Stimulated activated CD4-positive, alpha-beta T cell treated with anti-CD3 and anti-CD28 coated beads, Interleukin-1b, Interleukin-23, amount 100 ng/mL, for 1 hour (primary cell): ENCODE measurements around the gene DDIT3.

Source experiments
- DNase-seq, 2 donors: peaks; one replicate each; pipeline ENCODE4 v3.0.0-alpha.2; 2020; ENCODE audit warnings: low read depth in 2 of 2

DDIT3 gene

DNA sequence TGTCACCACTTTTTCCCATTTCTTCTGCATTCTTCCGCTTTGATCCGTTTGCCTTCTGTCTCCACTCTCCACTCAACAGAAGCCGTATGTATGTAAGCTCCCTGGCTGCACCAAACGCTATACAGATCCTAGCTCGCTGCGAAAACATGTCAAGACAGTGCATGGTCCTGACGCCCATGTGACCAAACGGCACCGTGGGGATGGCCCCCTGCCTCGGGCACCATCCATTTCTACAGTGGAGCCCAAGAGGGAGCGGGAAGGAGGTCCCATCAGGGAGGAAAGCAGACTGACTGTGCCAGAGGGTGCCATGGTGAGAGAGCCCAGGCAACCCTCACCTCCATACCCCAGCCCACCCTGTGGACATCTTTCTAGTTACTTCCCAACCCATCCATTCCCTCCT lies 52.4 kb downstream of the DDIT3 start:
- DNase-seq: no peak

DNA sequence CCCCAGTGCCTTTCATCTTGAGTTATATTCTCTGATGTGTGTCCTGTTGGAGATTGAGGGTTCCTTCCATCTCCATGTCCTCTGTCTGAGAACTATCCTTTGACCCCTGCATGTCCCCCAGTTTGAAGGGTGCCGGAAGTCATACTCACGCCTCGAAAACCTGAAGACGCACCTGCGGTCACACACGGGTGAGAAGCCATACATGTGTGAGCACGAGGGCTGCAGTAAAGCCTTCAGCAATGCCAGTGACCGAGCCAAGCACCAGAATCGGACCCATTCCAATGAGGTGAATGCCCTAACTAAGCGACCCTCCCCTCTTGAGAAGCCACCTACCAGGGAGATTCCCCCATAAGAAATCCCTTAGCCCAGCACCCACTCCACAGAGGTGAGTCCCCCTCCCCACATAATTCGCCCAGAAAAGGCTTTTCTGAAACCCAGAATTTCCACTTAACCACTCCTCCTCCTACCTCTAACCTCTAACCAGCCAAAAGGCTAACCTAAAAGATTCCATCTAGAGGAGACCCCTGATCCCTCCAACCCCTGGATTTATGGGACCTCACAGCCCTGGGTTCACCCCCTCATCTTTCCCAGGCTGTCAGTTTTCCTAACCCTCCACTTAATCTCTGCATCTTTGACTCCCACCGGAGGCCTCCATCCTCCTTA lies 53.0 kb downstream of the DDIT3 start:
- no peak for DNase-seq
